TTC549 (cell line): Measurements from ENCODE around the gene SIRPA.

Source experiments
- FAIRE-seq: peaks from 2 replicates; lab custom pipeline; 2012; peaks lifted over from hg19 to GRCh38; lab: Jason Lieb, UNC

SIRPA gene

GRCh38 chr20:1934156-1934555 is 38.9 kb downstream of the SIRPA start:
- no peak for FAIRE-seq

- no peak for FAIRE-seq
Measured at GRCh38 chr20:1934721-1935573, 39.7 kb downstream of the SIRPA start.

- no peak for FAIRE-seq
Measured at GRCh38 chr20:1935696-1936366, 40.6 kb downstream of the SIRPA start.

- FAIRE-seq, result no peak
Measured at GRCh38 chr20:1937316-1937976, 42.2 kb downstream of the SIRPA start.

GRCh38 chr20:1938464-1939269 is 43.5 kb downstream of the SIRPA start:
- FAIRE-seq, result no peak

- no peak for FAIRE-seq
Measured at GRCh38 chr20:1939270-1939595, 44.0 kb downstream of the SIRPA start.

GRCh38 chr20:1940581-1940980 is 45.4 kb downstream of the SIRPA start:
- no peak for FAIRE-seq

- no peak for FAIRE-seq
Measured at GRCh38 chr20:1941226-1941625, 46.0 kb downstream of the SIRPA start.

GRCh38 chr20:1942061-1942460 is 46.9 kb downstream of the SIRPA start:
- no peak for FAIRE-seq

GRCh38 chr20:1942486-1943274 is 47.5 kb downstream of the SIRPA start:
- FAIRE-seq, result no peak

- no peak for FAIRE-seq
Measured at GRCh38 chr20:1943275-1944002, 48.2 kb downstream of the SIRPA start.

- no peak for FAIRE-seq
Measured at GRCh38 chr20:1944345-1945091, 49.3 kb downstream of the SIRPA start.

- no peak for FAIRE-seq
Measured at GRCh38 chr20:1945134-1945618, 50.0 kb downstream of the SIRPA start.

- no peak for FAIRE-seq
Measured at GRCh38 chr20:1945660-1946059, 50.5 kb downstream of the SIRPA start.

- FAIRE-seq, result no peak
Measured at GRCh38 chr20:1946442-1946761, 51.2 kb downstream of the SIRPA start.

GRCh38 chr20:1946762-1947534 is 51.7 kb downstream of the SIRPA start:
- no peak for FAIRE-seq

- no peak for FAIRE-seq
Measured at GRCh38 chr20:1947535-1947846, 52.3 kb downstream of the SIRPA start.

- FAIRE-seq, result no peak
Measured at GRCh38 chr20:1949347-1950100, 54.3 kb downstream of the SIRPA start.

- no peak for FAIRE-seq
Measured at GRCh38 chr20:1950836-1951235, 55.6 kb downstream of the SIRPA start.
